ENCODE measurements around the gene RNF223.
A peak's percentile ranks its signal among the peaks of the same experiment; 100 is the strongest.

Gene RNF223

DNA sequence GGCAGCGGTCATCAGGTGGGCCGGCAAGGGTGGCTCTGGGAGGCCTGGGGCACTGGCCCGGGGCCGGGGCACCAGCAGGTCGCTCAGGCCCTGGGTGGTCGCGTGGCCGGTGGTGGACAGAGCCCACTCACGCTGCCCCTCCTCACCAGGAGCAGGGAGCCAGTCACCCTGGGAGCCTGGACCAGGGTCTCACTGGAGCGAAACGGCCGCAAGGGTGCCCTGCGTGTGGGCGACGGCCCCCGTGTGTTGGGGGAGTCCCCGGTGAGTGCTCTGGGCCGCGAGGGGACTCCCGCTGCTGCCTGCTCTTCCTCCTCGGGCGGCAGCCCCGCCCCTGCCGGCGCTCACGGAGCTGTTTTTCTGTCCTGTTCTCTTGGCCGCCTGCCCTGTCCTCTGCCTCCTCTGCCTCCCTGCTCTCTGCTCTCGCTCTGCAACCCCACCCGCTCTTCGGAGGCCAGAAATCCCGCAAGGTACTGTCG lies 23.5 kb downstream of the RNF223 start:
- Histone ChIP-seq H3K27ac (ENCODE audit: low read depth, low read length, poor library complexity, severe bottlenecking) (no peak overlapping the region), H3K4me3 (ENCODE audit: low read depth, low read length, poor library complexity, severe bottlenecking) (no peak overlapping the region), H3K4me2 (ENCODE audit: low read length) (no peak overlapping the region), H3K9me3 (ENCODE audit: low read length) (no peaks in the 10 kb centered on the region), H3K27me3 (ENCODE audit: insufficient read depth, low read length) (no peaks in the 10 kb centered on the region; the same call in 1 of the 2 replicates), H3K9me2 (ENCODE audit: low read depth, low read length) (no peaks in the 10 kb centered on the region), H3K79me2 (ENCODE audit: insufficient read depth, low read length) (no peaks in the 10 kb centered on the region), H3K36me3 (ENCODE audit: insufficient read depth, low read length) (no peaks in the 10 kb centered on the region), H3K9ac (ENCODE audit: low read length) (no peak overlapping the region), H3K4me1 (ENCODE audit: insufficient read depth, low read length, severe bottlenecking) (no peaks in the 10 kb centered on the region), H4K20me1 (ENCODE audit: insufficient read depth, low read length) (no peaks in the 10 kb centered on the region), H2AFZ (ENCODE audit: low read length) (no peak overlapping the region), H3F3A (ENCODE audit: insufficient read depth, low read length) (no peaks in the 10 kb centered on the region)
- TF ChIP-seq EZH2 (IDR thresholded peaks at IDR 0.05; ENCODE audit: borderline replicate concordance, low read length) = no peak
- TF ChIP-seq CTCF (IDR thresholded peaks at IDR 0.05; ENCODE audit: low read length) = no peak

- no peak overlapping the region for H3K27ac ChIP-seq (ENCODE audit: low read depth, low read length, poor library complexity, severe bottlenecking)
- H3K9ac ChIP-seq (ENCODE audit: low read length) = no peak overlapping the region
- H3K27me3 ChIP-seq (ENCODE audit: insufficient read depth, low read length) = no peaks in the 10 kb centered on the region; the same call in 1 of the 2 replicates
- H3K36me3 ChIP-seq (ENCODE audit: insufficient read depth, low read length) = no peaks in the 10 kb centered on the region
- no peak overlapping the region for H3K4me3 ChIP-seq (ENCODE audit: low read depth, low read length, poor library complexity, severe bottlenecking)
- no peak overlapping the region for H2AFZ ChIP-seq (ENCODE audit: low read length)
- H3K9me2 ChIP-seq (ENCODE audit: low read depth, low read length) = no peaks in the 10 kb centered on the region
- H3K4me2 ChIP-seq (ENCODE audit: low read length) = no peak overlapping the region
- no peaks in the 10 kb centered on the region for H4K20me1 ChIP-seq (ENCODE audit: insufficient read depth, low read length)
- H3K79me2 ChIP-seq (ENCODE audit: insufficient read depth, low read length) = no peaks in the 10 kb centered on the region
- TF ChIP-seq EZH2 (IDR thresholded peaks at IDR 0.05; ENCODE audit: borderline replicate concordance, low read length) = no peak
- peak; percentile 24 for TF ChIP-seq CTCF (IDR thresholded peaks at IDR 0.05; ENCODE audit: low read length)
- no peaks in the 10 kb centered on the region for H3K9me3 ChIP-seq (ENCODE audit: low read length)
- no peaks in the 10 kb centered on the region for H3F3A ChIP-seq (ENCODE audit: insufficient read depth, low read length)
- no peaks in the 10 kb centered on the region for H3K4me1 ChIP-seq (ENCODE audit: insufficient read depth, low read length, severe bottlenecking)
Observed at GRCh38 chr1:1049318-1050165, 24.6 kb downstream of the RNF223 start.

- Histone ChIP-seq H4K20me1 (ENCODE audit: insufficient read depth, low read length) (no peaks in the 10 kb centered on the region), H2AFZ (ENCODE audit: low read length) (no peak overlapping the region)
- TF ChIP-seq EZH2 (IDR thresholded peaks at IDR 0.05; ENCODE audit: borderline replicate concordance, low read length) (no peak), CTCF (IDR thresholded peaks at IDR 0.05; ENCODE audit: low read length) (no peak)
Observed at GRCh38 chr1:1048765-1049164, 25.3 kb downstream of the RNF223 start.

More at GRCh38 chr1:1048765-1049164, 25.3 kb downstream of the RNF223 start:
- Histone ChIP-seq H3K9me2 (ENCODE audit: low read depth, low read length) (no peaks in the 10 kb centered on the region), H3K9ac (ENCODE audit: low read length) (no peak overlapping the region), H3K36me3 (ENCODE audit: insufficient read depth, low read length) (no peaks in the 10 kb centered on the region), H3K4me1 (ENCODE audit: insufficient read depth, low read length, severe bottlenecking) (no peaks in the 10 kb centered on the region), H3F3A (ENCODE audit: insufficient read depth, low read length) (no peaks in the 10 kb centered on the region), H3K9me3 (ENCODE audit: low read length) (no peaks in the 10 kb centered on the region), H3K4me3 (ENCODE audit: low read depth, low read length, poor library complexity, severe bottlenecking) (no peak overlapping the region), H3K79me2 (ENCODE audit: insufficient read depth, low read length) (no peaks in the 10 kb centered on the region), H3K27ac (ENCODE audit: low read depth, low read length, poor library complexity, severe bottlenecking) (no peak overlapping the region), H3K4me2 (ENCODE audit: low read length) (no peak overlapping the region), H3K27me3 (ENCODE audit: insufficient read depth, low read length) (no peaks in the 10 kb centered on the region; the same call in 1 of the 2 replicates)

Data from OCI-LY1 (cell line).